ENCODE results near the gene PHACTR3. TPM values are rescaled to one million over a fixed set of nuclear protein-coding genes. Genes with fewer than 3 reads are reported as not detected.

PHACTR3 gene
- total RNA-seq, 1 experiment from 2014 or later, result not detected

GRCh38 chr20:59579404-59580145 is 24.8 kb upstream of the PHACTR3 start:
- ATAC-seq (no peak), DNase-seq (ENCODE audit: low read depth, low spot score) (no peak)
- Histone ChIP-seq H3K4me3 (replicated peaks in 1 of 2; ENCODE audit: low read depth in 1 of 2, low read length in 2 of 2) (no peak overlapping the region), H3K9ac (ENCODE audit: low read length) (no peak overlapping the region), H3K4me1 (ENCODE audit: control insufficient read depth in 1 of 2, insufficient read depth in 2 of 2, low read length in 2 of 2) (no peaks in the 10 kb centered on the region), H3K4me2 (ENCODE audit: low read length) (no peak overlapping the region), H3K27ac (ENCODE audit: low read depth, low read length) (no peak overlapping the region), H4K20me1 (ENCODE audit: insufficient read depth) (no peaks in the 10 kb centered on the region), H3K9me3 (ENCODE audit: control insufficient read depth in 1 of 2, insufficient read depth in 1 of 2, low read depth in 1 of 2, low read length in 2 of 2) (no peaks in the 10 kb centered on the region), H3K27me3 (ENCODE audit: insufficient read depth, low read length) (peaks cover 22% of the 10 kb centered on the region), H2AFZ (ENCODE audit: low read depth, low read length, poor library complexity, severe bottlenecking) (no peak overlapping the region), H3K36me3 (ENCODE audit: control insufficient read depth in 1 of 2, insufficient read depth in 2 of 2, low read length in 2 of 2) (no peaks in the 10 kb centered on the region), H3K9me2 (ENCODE audit: insufficient read depth) (no peaks in the 10 kb centered on the region), H3K79me2 (ENCODE audit: insufficient read depth, low read length) (no peaks in the 10 kb centered on the region)
- intact Hi-C loops (cut with micrococcal nuclease), result no loop called here
- no TSS peak for BruUV-seq (replicated peaks)
- ChIA-PET CTCF (interaction anchor here (1.1 kb wide), 1 partner anchor 9 kb away, joined by 3 read pairs; no protein-coding TSS in a partner anchor), POLR2A (no interaction called here), RAD21 (ENCODE audit: low non-redundant PET in 1 of 2, low total read pairs in 2 of 2, uncharacterized antibody in 2 of 2, unreplicated experiment in 2 of 2) (no interaction called here)
- TF ChIP-seq ATF3 (IDR thresholded peaks at IDR 0.05), result no peak
- no peak for TF ChIP-seq SIN3A (IDR thresholded peaks at IDR 0.05; ENCODE audit: low read depth)
- TF ChIP-seq CBX3 (IDR thresholded peaks at IDR 0.05; ENCODE audit: low read depth), result no peak
- no peak for TF ChIP-seq ZNF274 (IDR thresholded peaks at IDR 0.05; ENCODE audit: low read depth, low read length)
- no peak for TF ChIP-seq CEBPB (IDR thresholded peaks at IDR 0.05; ENCODE audit: low read depth)
- no peak for TF ChIP-seq EZH2 (IDR thresholded peaks at IDR 0.05)

- no peak overlapping the region for H3K9ac ChIP-seq (ENCODE audit: low read length)
- no peaks in the 10 kb centered on the region for H3K9me2 ChIP-seq (ENCODE audit: insufficient read depth)
- no peaks in the 10 kb centered on the region for H3K4me1 ChIP-seq (ENCODE audit: control insufficient read depth in 1 of 2, insufficient read depth in 2 of 2, low read length in 2 of 2)
- H3K79me2 ChIP-seq (ENCODE audit: insufficient read depth, low read length), result no peaks in the 10 kb centered on the region
- peaks cover 22% of the 10 kb centered on the region for H3K27me3 ChIP-seq (ENCODE audit: insufficient read depth, low read length)
- no peak overlapping the region for H3K4me3 ChIP-seq (replicated peaks in 1 of 2; ENCODE audit: low read depth in 1 of 2, low read length in 2 of 2)
- POLR2A ChIA-PET, result no interaction called here
- BruUV-seq (replicated peaks), result no TSS peak
- no peak overlapping the region for H3K27ac ChIP-seq (ENCODE audit: low read depth, low read length)
- no peak for DNase-seq (ENCODE audit: low read depth, low spot score)
- H4K20me1 ChIP-seq (ENCODE audit: insufficient read depth), result no peaks in the 10 kb centered on the region
- H3K9me3 ChIP-seq (ENCODE audit: control insufficient read depth in 1 of 2, insufficient read depth in 1 of 2, low read depth in 1 of 2, low read length in 2 of 2), result no peaks in the 10 kb centered on the region
- no peak for ATAC-seq
- H3K4me2 ChIP-seq (ENCODE audit: low read length), result no peak overlapping the region
- H3K36me3 ChIP-seq (ENCODE audit: control insufficient read depth in 1 of 2, insufficient read depth in 2 of 2, low read length in 2 of 2), result no peaks in the 10 kb centered on the region
- intact Hi-C loops (cut with micrococcal nuclease), result no loop called here
- RAD21 ChIA-PET (ENCODE audit: low non-redundant PET in 1 of 2, low total read pairs in 2 of 2, uncharacterized antibody in 2 of 2, unreplicated experiment in 2 of 2), result no interaction called here
- H2AFZ ChIP-seq (ENCODE audit: low read depth, low read length, poor library complexity, severe bottlenecking), result no peak overlapping the region
- CTCF ChIA-PET, result interaction anchor here (1.1 to 1.9 kb wide), 2 partner anchors 9 to 10 kb away, joined by 3 to 8 read pairs; no protein-coding TSS in a partner anchor
- TF ChIP-seq YY1 (IDR thresholded peaks at IDR 0.05; ENCODE audit: extremely low read depth, insufficient replicate concordance, low read depth, low read length) (no peak), CTCF (IDR thresholded peaks at IDR 0.05 in 2 of 3, conservative IDR thresholded peaks at IDR 0.05 in 1 of 3; ENCODE audit: borderline replicate concordance in 1 of 3, insufficient read depth in 1 of 3, low read depth in 2 of 3, low read length in 2 of 3) (no peak), CBX3 (IDR thresholded peaks at IDR 0.05; ENCODE audit: low read depth) (no peak), ZBTB33 (IDR thresholded peaks at IDR 0.05; ENCODE audit: extremely low read depth, insufficient replicate concordance, low read length) (no peak), TCF7L2 (IDR thresholded peaks at IDR 0.05; ENCODE audit: borderline replicate concordance, extremely low read depth, insufficient read depth, insufficient read length) (no peak), ELF1 (IDR thresholded peaks at IDR 0.05; ENCODE audit: borderline replicate concordance, low read depth) (no peak), EGR1 (IDR thresholded peaks at IDR 0.05; ENCODE audit: low read depth) (no peak), POLR2A (IDR thresholded peaks at IDR 0.05; ENCODE audit: borderline replicate concordance, extremely low read depth, insufficient read depth, insufficient read length) (no peak), RAD21 (IDR thresholded peaks at IDR 0.05; ENCODE audit: low read depth) (no peak)
These were observed 24.0 kb upstream of the PHACTR3 start for GRCh38 chr20:59580146-59580946.

Data from HCT116 (cell line).